ENCODE results near the gene TESMIN. TPM values are rescaled to one million over a fixed set of nuclear protein-coding genes. Genes with fewer than 3 reads are reported as not detected.

The TESMIN gene
- total RNA-seq, 1 experiment from 2014 or later, result 78.8 TPM

GRCh38 chr11:68750195-68751003, 921 bp downstream of the TESMIN start (continued):
- TF ChIP-seq, protein P1, sequence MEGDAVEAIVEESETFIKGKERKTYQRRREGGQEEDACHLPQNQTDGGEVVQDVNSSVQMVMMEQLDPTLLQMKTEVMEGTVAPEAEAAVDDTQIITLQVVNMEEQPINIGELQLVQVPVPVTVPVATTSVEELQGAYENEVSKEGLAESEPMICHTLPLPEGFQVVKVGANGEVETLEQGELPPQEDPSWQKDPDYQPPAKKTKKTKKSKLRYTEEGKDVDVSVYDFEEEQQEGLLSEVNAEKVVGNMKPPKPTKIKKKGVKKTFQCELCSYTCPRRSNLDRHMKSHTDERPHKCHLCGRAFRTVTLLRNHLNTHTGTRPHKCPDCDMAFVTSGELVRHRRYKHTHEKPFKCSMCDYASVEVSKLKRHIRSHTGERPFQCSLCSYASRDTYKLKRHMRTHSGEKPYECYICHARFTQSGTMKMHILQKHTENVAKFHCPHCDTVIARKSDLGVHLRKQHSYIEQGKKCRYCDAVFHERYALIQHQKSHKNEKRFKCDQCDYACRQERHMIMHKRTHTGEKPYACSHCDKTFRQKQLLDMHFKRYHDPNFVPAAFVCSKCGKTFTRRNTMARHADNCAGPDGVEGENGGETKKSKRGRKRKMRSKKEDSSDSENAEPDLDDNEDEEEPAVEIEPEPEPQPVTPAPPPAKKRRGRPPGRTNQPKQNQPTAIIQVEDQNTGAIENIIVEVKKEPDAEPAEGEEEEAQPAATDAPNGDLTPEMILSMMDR (IDR thresholded peaks at IDR 0.05), result no peak
- TF ChIP-seq HMGA2 (CRISPR knock-in tag; IDR thresholded peaks at IDR 0.05) (no peak), GTF2I (CRISPR knock-in tag; conservative IDR thresholded peaks at IDR 0.05) (no peak), ZNF671 (CRISPR knock-in tag; IDR thresholded peaks at IDR 0.05) (no peak), KAT7 (CRISPR knock-in tag; IDR thresholded peaks at IDR 0.05; ENCODE audit: borderline replicate concordance) (peak; percentile 79; the same call in 1 of the 2 replicates), JUN (CRISPR knock-in tag; IDR thresholded peaks at IDR 0.05) (0 out of 2 replicates have a peak, but pooled peaks have one; percentile 28), MYBL2 (CRISPR knock-in tag; IDR thresholded peaks at IDR 0.05) (peak; percentile 69), ZNF416 (CRISPR knock-in tag; IDR thresholded peaks at IDR 0.05) (no peak), FOXJ3 (CRISPR knock-in tag; IDR thresholded peaks at IDR 0.05; ENCODE audit: borderline replicate concordance) (no peak), MXD4 (CRISPR knock-in tag; IDR thresholded peaks at IDR 0.05; ENCODE audit: borderline replicate concordance) (no peak), NFE2L1 (CRISPR knock-in tag; IDR thresholded peaks at IDR 0.05) (peak; percentile 76), ZNF219 (CRISPR knock-in tag; IDR thresholded peaks at IDR 0.05; ENCODE audit: borderline replicate concordance) (no peak), PRRX2 (CRISPR knock-in tag; IDR thresholded peaks at IDR 0.05) (no peak), ZNF121 (CRISPR knock-in tag; IDR thresholded peaks at IDR 0.05) (peak; percentile 94), SMAD4 (CRISPR knock-in tag; IDR thresholded peaks at IDR 0.05) (no peak), CREB1 (CRISPR knock-in tag; IDR thresholded peaks at IDR 0.05) (no peak), SP1 (CRISPR knock-in tag; conservative IDR thresholded peaks at IDR 0.05) (peak; percentile 19; the same call in 1 of the 2 replicates), USF1 (CRISPR knock-in tag; IDR thresholded peaks at IDR 0.05) (peak; percentile 29; the same call in 1 of the 2 replicates)
- TF ChIP-seq, protein P2, sequence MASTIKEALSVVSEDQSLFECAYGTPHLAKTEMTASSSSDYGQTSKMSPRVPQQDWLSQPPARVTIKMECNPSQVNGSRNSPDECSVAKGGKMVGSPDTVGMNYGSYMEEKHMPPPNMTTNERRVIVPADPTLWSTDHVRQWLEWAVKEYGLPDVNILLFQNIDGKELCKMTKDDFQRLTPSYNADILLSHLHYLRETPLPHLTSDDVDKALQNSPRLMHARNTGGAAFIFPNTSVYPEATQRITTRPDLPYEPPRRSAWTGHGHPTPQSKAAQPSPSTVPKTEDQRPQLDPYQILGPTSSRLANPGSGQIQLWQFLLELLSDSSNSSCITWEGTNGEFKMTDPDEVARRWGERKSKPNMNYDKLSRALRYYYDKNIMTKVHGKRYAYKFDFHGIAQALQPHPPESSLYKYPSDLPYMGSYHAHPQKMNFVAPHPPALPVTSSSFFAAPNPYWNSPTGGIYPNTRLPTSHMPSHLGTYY (CRISPR knock-in tag; IDR thresholded peaks at IDR 0.05), result no peak

DNA sequence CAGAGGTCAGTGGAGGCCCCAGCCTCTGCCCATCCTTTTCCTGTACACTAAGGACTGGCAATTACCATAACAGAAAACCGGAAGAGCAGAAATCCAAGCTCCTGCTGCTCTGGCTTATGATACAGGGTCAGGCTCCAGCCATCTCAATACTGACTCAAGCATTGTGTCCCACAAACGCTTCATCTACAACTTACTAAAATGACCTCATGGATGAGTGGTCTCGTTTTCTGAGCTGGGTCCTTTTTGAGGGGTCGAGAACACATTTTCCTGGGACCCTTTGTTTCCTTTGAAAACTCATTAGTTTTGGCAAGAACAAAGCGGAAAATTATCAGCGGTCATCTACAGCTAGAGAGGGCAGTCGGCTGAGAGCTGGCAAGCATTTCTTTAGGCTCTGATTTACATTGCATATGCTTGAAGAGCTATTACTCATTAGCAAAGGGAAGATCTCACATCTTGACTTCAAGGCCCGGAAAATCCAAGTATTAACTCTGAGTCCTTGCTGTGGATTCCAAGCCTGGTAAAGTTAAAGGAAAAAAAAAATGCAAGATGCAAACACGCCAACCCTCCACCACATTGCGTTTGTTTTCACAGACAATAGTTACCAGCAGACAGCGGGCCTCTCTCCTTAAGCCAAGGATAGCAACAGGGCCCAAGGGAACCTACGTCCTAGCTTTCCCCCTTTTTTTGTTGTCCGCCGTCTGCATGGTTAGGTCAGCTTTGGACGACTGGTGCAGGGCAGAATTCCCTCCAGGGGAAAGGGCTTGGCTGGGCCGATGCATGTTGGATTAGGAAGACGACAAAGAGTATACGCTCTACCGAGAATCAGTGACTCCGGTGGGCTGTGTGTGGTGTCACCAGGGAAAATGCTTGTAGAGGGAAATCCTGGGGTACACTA, 1.8 kb downstream of the TESMIN start:
- no peak for ATAC-seq

More for the DNA sequence above, 1.8 kb downstream of the TESMIN start:
- no peaks in the 10 kb centered on the region for H3K9me3 Mint-ChIP-seq
- peak overlapping the region; percentile 88 for H3K4me3 Mint-ChIP-seq
- peaks cover 38% of the 10 kb centered on the region for H3K36me3 Mint-ChIP-seq
- ChIA-PET POLR2A (interaction anchor here (1.0 to 1.2 kb wide), 3 partner anchors 8 to 289 kb away, joined by 3 to 5 read pairs (median 4); partner anchors contain the start of genes GAL and PPP6R3), CTCF (interaction anchor here (0.7 to 3.5 kb wide), 8 partner anchors 15 to 141 kb away, joined by 3 to 22 read pairs (median 4); no protein-coding TSS in a partner anchor)
- H3K27ac Mint-ChIP-seq, result peak overlapping the region; percentile 100
- H3K4me1 Mint-ChIP-seq, result peaks cover 55% of the 10 kb centered on the region
- DNase-seq (ENCODE audit: low spot score), result peak; percentile 36
- no peaks in the 10 kb centered on the region for H3K27me3 Mint-ChIP-seq (ENCODE audit: low read depth)
- TF ChIP-seq PRRX2 (CRISPR knock-in tag; IDR thresholded peaks at IDR 0.05), result no peak
- TF ChIP-seq, protein P3, sequence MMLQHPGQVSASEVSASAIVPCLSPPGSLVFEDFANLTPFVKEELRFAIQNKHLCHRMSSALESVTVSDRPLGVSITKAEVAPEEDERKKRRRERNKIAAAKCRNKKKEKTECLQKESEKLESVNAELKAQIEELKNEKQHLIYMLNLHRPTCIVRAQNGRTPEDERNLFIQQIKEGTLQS (CRISPR knock-in tag; conservative IDR thresholded peaks at IDR 0.05), result 0 out of 2 replicates have a peak, but pooled peaks have one; percentile 8
